Fibroblast of upper back skin (primary cell): ENCODE data around the gene CIAO3.

Experiments
- DNase-seq: peaks from one replicate; pipeline ENCODE4 v3.0.0-alpha.2; 2013

Gene CIAO3

GRCh38 chr16:775236-775796 is 34.5 kb upstream of the CIAO3 start:
- DNase-seq = no peak

DNA sequence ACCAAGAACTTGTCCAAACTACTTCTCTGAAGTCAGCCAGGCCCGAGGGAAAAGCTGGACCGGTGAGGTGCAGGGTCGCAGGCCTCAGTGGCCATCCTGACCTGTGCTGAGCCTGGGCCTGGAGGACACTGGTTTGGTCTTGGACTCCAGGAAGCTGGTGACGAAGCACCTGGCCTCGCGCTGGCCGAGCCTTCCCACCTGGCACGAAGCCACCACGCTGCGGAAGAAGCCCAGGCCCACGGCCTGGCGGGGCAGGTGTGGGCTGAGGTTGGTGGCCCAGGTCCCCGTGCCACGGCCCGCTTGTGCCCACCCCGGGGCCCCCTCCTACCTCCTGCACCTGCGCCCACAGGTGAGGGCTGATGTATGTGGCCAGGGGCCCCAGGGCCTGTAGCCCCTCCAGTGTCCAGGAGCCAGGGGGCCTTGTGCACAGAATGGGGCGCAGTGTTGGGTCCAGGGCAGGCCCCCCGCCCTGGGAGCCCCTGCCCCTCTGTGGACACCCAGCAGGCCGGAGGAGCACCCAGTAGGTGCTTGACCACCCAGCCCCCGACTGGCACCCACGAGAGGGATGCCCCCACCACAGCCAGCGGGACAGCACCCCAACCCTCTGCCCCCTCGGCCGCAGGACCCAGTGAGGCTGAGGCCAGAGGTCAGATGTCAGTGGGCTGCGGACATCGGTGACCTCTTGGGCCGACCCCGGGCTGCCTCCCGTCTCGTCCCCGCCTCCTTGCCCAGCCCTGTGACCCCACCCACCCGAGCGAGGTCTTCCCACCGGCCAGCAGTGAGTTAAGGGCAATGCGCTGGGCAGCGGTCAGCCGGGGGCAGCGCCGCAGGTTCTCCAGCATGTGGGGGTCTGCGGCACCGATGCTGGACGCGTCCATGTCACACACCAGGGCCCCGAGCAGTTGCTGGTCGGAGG is 33.5 kb upstream of the CIAO3 start:
- DNase-seq = no peak

- no peak for DNase-seq
Observed at GRCh38 chr16:772959-773358, 32.2 kb upstream of the CIAO3 start.

DNA sequence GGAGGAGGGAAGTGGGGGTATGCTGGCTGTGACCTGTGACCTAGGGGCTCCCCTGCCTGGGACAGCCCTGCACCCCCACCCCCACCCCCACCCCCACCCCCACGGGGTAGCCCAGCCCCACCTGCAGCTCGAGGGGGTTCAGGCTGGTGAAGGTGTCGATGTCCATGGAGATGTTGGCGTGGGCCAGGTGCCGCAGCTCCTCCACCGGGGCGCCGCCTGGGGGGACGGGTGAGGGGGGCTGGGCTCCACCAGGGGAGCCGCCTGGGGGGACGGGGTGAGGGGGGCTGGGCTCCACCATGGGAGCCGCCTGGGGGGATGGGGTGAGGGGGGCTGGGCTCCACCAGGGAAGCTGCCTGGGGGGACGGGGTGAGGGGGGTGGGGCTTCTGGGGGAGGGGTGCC is 29.6 kb upstream of the CIAO3 start:
- no peak for DNase-seq

DNA sequence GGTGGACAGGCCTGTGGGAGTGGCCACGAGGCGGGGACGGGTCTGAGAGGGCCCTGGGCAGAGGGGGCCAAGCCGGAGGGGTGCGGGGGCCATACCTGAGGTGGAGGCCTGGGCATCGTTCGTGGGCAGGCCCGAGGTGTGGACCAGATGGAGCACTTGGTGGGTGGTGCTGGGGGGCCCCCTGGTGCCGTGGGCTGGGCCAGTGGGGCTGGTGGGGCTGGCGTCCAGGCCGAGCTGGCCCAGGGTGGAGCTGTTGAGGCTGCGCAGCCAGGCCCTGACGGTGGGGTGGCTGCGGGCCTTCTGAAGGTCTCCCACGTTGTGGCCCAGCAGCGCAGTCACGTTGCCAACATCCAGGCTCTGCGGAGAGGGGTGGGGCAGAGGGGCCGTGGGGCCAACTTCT is 29.1 kb upstream of the CIAO3 start:
- no peak for DNase-seq

- no peak for DNase-seq
Observed at GRCh38 chr16:769184-769784, 28.5 kb upstream of the CIAO3 start.

DNA sequence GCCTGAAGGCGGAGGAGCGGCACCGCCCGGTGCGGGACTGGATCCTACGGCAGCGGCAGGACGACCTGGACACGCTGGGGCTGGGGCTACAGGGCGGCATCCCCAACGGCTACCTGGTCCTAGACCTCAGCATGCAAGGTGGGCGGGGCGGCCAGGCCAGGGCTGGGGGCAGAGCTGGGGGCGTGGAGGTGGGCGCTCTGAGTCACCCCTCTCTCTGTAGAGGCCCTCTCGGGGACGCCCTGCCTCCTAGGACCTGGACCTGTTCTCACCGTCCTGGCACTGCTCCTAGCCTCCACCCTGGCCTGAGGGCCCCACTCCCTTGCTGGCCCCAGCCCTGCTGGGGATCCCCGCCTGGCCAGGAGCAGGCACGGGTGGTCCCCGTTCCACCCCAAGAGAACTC is 27.6 kb upstream of the CIAO3 start:
- no peak for DNase-seq

GRCh38 chr16:767743-768235 is 27.0 kb upstream of the CIAO3 start:
- DNase-seq = no peak

- DNase-seq = no peak
Observed at GRCh38 chr16:766820-767640, 26.2 kb upstream of the CIAO3 start.

DNA sequence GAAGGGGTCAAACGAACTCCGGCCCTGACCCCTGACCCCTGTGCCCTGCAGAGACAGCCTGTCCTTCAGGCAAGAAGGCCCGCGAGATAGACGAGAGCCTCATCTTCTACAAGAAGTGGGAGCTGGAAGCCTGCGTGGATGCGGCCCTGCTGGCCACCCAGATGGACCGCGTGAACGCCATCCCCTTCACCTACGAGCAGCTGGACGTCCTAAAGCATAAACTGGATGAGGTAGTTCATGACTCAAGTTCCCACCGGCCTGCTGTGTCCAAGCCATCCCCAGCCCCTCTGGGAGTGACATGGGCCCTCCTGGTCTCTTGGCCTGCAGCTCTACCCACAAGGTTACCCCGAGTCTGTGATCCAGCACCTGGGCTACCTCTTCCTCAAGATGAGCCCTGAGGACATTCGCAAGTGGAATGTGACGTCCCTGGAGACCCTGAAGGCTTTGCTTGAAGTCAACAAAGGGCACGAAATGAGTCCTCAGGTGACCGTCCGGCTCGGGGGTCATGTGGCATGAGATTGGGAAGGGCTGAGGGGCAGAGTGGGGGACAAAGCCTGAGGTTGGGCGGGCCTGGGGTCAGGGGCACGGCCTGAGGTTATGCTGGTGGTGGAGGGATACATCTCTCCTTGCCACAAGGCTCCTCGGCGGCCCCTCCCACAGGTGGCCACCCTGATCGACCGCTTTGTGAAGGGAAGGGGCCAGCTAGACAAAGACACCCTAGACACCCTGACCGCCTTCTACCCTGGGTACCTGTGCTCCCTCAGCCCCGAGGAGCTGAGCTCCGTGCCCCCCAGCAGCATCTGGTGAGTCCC is 25.4 kb upstream of the CIAO3 start:
- no peak for DNase-seq

- no peak for DNase-seq
Observed at GRCh38 chr16:765488-765865, 24.7 kb upstream of the CIAO3 start.

- DNase-seq = no peak
Observed at GRCh38 chr16:764848-765487, 24.2 kb upstream of the CIAO3 start.

- DNase-seq = no peak
Observed at GRCh38 chr16:764184-764750, 23.5 kb upstream of the CIAO3 start.

- DNase-seq = no peak
Observed at GRCh38 chr16:763369-764183, 22.8 kb upstream of the CIAO3 start.

DNA sequence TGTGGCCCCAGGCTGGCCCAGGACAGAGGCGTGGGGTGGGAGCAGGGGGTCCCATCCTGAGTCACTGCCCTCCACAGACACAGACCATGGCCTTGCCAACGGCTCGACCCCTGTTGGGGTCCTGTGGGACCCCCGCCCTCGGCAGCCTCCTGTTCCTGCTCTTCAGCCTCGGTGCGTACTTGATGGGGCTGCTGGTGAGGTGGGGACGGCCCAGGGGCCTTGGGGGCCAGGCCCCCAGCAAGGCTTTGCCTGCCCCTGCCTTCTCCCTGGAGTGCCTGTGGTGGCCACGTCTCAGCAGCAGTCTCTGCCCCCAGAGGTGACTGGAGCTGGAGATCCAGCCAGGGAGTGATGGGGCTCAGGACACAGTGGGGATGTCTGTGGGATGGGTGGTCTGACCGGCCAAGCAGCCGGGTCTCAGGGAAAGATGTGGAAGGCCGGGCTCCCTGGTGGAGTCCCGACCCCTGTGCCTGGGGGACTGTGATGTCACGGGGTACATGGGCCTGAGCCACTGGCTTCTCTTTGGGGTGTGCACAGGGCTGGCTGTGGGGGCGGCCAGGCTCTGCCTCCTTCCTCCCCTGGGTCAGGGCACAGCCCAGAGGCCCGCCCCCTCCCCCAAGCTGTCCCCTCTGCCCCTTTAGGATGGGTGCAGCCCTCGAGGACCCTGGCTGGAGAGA is 21.9 kb upstream of the CIAO3 start:
- no peak for DNase-seq

GRCh38 chr16:761625-762513 is 21.1 kb upstream of the CIAO3 start:
- no peak for DNase-seq

DNA sequence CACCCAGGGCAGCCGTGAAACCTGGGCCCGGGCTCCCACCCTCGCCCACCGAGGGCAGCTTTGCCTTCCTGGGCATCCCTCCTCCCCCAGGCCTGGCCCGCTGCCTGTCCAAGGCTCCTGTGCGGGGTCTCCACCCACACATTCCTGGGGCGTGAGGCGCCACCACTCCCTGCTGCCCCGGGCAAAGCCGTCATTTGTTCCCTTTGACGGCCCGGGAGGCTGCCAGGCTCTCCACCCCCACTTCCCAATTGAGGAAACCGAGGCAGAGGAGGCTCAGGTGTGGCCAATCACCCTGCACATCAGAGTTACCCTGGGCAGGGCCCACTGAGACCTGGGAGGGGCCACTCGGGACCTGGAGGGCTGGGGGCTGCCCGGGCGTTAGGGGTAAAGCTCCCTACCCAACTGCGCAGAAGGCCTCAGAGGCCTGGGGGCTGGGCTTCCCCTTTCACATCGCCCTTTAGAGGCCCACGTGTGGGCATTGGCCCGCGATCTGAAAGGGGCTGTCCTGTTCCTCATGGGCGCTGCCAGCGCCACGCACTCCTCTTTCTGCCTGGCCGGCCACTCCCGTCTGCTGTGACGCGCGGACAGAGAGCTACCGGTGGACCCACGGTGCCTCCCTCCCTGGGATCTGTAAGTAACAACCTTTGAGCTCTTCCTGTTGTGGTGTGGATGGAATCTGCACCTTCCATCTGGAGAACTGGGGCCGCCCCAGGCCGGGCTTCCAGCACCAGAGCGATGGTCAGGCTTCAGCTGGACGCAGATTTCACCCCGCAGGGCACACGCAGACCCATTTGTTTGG is 19.9 kb upstream of the CIAO3 start, which contains the start of gene MSLN:
Gene MSLN (plus strand): TSS at position 190 of the 799 bp plus-strand sequence. CDS start 1,947 bp downstream, outside the sequence.
- DNase-seq = no peak

DNA sequence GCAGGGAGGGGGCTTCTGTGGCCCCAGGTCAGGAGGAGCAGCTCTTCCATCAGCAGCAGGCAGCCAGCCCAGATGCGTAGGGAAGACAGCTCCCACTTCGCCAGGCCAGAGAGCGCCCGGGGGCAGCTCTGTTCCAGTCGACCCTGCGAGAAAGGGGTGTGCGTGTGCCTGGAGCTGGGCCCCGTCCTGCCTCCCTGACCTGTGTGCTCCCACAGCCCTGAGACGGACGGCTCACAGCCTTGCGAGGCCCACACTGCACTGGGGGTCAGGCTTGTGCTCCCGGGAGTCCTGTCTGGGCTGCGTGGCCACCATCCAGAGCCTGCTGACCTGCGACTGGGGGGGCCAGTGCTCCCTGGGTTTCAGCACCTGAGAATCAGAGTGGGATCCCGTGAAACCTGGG is 19.3 kb upstream of the CIAO3 start:
- no peak for DNase-seq
